SK-N-SH treated with all-trans-retinoic acid at 6 μM for 48 hours (cell line): ENCODE data around the gene SMTN.

ENCODE experiments used
- ATAC-seq: fragments of 200-7000 bp; cut with Tn5 transposase; 3 replicates; pipeline ENCODE4 v1.9.1; 2020; ENCODE audit warnings: mild to moderate bottlenecking, moderate library complexity
- ARNTL ChIP-seq: fragments of 450-650 bp; formaldehyde crosslinking; IDR thresholded peaks from 2 replicates; pipeline ENCODE4 v1.5.0; 2020; ENCODE audit warnings: low read depth, mild to moderate bottlenecking, moderate library complexity, borderline replicate concordance
- BACH2 ChIP-seq: fragments of 250-450 bp; sonication (Bioruptor Pico); IDR thresholded peaks from 2 replicates; pipeline ENCODE4 v1.9.0; 2021; ENCODE audit warnings: mild to moderate bottlenecking, borderline replicate concordance
- CSDC2 ChIP-seq: fragments of 250-450 bp; sonication (Bioruptor Pico); IDR thresholded peaks from 2 replicates; pipeline ENCODE4 v1.5.0; 2020; ENCODE audit warnings: mild to moderate bottlenecking, moderate library complexity
- ESRRG ChIP-seq: fragments of 250-450 bp; sonication (Bioruptor Pico); IDR thresholded peaks from 2 replicates; pipeline ENCODE4 v1.6.1; 2021; ENCODE audit warnings: mild to moderate bottlenecking
- GLIS3 ChIP-seq: fragments of 250-450 bp; sonication (Bioruptor Pico); IDR thresholded peaks from 2 replicates; pipeline ENCODE4 v1.5.0; 2020; ENCODE audit warnings: mild to moderate bottlenecking, moderate library complexity
- OSR1 ChIP-seq: fragments of 250-450 bp; sonication (Bioruptor Pico); IDR thresholded peaks from 2 replicates; pipeline ENCODE4 v1.8.0; 2022; ENCODE audit warnings: moderate library complexity, mild to moderate bottlenecking, inconsistent platforms
- RARB ChIP-seq: fragments of 250-450 bp; sonication (Bioruptor Pico); IDR thresholded peaks from 2 replicates; pipeline ENCODE4 v1.8.0; 2021; ENCODE audit warnings: mild to moderate bottlenecking, moderate library complexity
- SNAI2 ChIP-seq: fragments of 250-450 bp; sonication (Bioruptor Pico); IDR thresholded peaks from 2 replicates; pipeline ENCODE4 v1.5.0; 2020; ENCODE audit warnings: mild to moderate bottlenecking, moderate library complexity
- TCF4 ChIP-seq: fragments of 250-450 bp; sonication (Bioruptor Pico); IDR thresholded peaks from 2 replicates; pipeline ENCODE4 v1.8.0; 2021; ENCODE audit warnings: mild to moderate bottlenecking, moderate library complexity, borderline replicate concordance
- TOX ChIP-seq: fragments of 250-450 bp; sonication (Bioruptor Pico); IDR thresholded peaks from 2 replicates; pipeline ENCODE4 v1.8.0; 2021; ENCODE audit warnings: mild to moderate bottlenecking, moderate library complexity, borderline replicate concordance
- TSHZ2 ChIP-seq: fragments of 250-450 bp; sonication (Bioruptor Pico); IDR thresholded peaks from 2 replicates; pipeline ENCODE4 v1.5.0; 2020; ENCODE audit warnings: mild to moderate bottlenecking, moderate library complexity
- ZC3H10 ChIP-seq: fragments of 250-450 bp; sonication (Bioruptor Pico); IDR thresholded peaks from 2 replicates; pipeline ENCODE4 v1.5.1; 2021; ENCODE audit warnings: mild to moderate bottlenecking, moderate library complexity
- ZFP3 ChIP-seq: fragments of 250-450 bp; sonication (Bioruptor Pico); IDR thresholded peaks from 2 replicates; pipeline ENCODE4 v1.5.0; 2020; ENCODE audit warnings: mild to moderate bottlenecking, moderate library complexity
- ZFP30 ChIP-seq: fragments of 450-650 bp; formaldehyde crosslinking; IDR thresholded peaks from 2 replicates; pipeline ENCODE4 v1.5.0; 2022; ENCODE audit warnings: mild to moderate bottlenecking, moderate library complexity
- ZNF565 ChIP-seq: fragments of 450-650 bp; formaldehyde crosslinking; conservative IDR thresholded peaks from 2 replicates; pipeline ENCODE4 v1.5.0; 2020; ENCODE audit warnings: low read depth, mild to moderate bottlenecking, moderate library complexity
- ZNF70 ChIP-seq: fragments of 450-650 bp; formaldehyde crosslinking; IDR thresholded peaks from 2 replicates; pipeline ENCODE4 v1.5.0; 2020; ENCODE audit warnings: mild to moderate bottlenecking, moderate library complexity
- ZNF8 ChIP-seq: fragments of 450-650 bp; formaldehyde crosslinking; IDR thresholded peaks from 2 replicates; pipeline ENCODE4 v1.5.0; 2020; ENCODE audit warnings: mild to moderate bottlenecking, moderate library complexity
- TF ChIP-seq, protein P1 (sequence below): fragments of 250-450 bp; sonication (Bioruptor Pico); IDR thresholded peaks from 2 replicates; pipeline ENCODE4 v1.8.0; 2020; ENCODE audit warnings: mild to moderate bottlenecking, moderate library complexity, borderline replicate concordance
- TF ChIP-seq, protein P2 (sequence below): fragments of 250-450 bp; sonication (Bioruptor Pico); IDR thresholded peaks from 2 replicates; pipeline ENCODE4 v1.5.1; 2020; ENCODE audit warnings: low read depth, mild to moderate bottlenecking, moderate library complexity
- TF ChIP-seq, protein P3 (sequence below): fragments of 250-450 bp; sonication (Bioruptor Pico); IDR thresholded peaks from 2 replicates; pipeline ENCODE4 v1.5.1; 2021; ENCODE audit warnings: mild to moderate bottlenecking, moderate library complexity
- TF ChIP-seq, protein P4 (sequence below): fragments of 250-450 bp; sonication (Bioruptor Pico); IDR thresholded peaks from 2 replicates; pipeline ENCODE4 v1.8.0; 2021; ENCODE audit warnings: low read depth, mild to moderate bottlenecking, moderate library complexity, borderline replicate concordance

SMTN gene

DNA sequence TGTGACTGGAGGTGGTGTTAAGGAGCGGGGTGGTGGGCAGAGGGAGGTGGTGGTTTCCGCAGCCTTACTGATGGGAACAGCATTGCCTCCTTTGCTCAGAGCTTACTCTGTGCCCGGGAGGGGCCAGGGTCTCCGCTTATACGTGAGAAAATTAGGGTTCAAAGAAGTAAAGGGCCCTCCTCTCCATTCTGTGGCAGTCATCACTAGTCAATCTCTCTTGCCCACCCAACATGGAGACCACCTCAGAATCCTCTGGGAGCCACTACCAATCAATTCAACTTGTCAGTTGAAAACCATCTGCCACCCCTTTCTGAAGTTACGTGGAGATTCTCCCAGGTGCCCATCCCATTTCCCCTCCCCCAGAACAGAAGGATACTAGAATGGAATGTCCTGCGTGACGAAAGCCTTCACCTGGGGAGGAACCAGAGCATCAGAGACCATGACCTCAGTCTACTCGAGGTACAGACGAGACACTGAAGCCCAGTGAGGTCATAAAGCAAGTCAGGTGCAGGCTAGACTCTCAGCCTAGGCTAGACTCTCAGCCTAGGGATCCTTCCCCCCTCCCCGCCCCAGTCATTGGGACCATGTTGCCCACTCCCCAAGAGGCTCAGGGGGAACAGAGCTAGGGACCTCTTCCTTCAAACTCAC is 24.3 kb downstream of the SMTN start:
- no peak for ATAC-seq
- TF ChIP-seq OSR1 (CRISPR knock-in tag), result no peak
- TF ChIP-seq SNAI2 (CRISPR knock-in tag), result no peak
- TF ChIP-seq, protein P1, sequence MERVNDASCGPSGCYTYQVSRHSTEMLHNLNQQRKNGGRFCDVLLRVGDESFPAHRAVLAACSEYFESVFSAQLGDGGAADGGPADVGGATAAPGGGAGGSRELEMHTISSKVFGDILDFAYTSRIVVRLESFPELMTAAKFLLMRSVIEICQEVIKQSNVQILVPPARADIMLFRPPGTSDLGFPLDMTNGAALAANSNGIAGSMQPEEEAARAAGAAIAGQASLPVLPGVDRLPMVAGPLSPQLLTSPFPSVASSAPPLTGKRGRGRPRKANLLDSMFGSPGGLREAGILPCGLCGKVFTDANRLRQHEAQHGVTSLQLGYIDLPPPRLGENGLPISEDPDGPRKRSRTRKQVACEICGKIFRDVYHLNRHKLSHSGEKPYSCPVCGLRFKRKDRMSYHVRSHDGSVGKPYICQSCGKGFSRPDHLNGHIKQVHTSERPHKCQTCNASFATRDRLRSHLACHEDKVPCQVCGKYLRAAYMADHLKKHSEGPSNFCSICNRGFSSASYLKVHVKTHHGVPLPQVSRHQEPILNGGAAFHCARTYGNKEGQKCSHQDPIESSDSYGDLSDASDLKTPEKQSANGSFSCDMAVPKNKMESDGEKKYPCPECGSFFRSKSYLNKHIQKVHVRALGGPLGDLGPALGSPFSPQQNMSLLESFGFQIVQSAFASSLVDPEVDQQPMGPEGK (CRISPR knock-in tag), result no peak
- TF ChIP-seq CSDC2 (CRISPR knock-in tag), result no peak
- TF ChIP-seq, protein P2, sequence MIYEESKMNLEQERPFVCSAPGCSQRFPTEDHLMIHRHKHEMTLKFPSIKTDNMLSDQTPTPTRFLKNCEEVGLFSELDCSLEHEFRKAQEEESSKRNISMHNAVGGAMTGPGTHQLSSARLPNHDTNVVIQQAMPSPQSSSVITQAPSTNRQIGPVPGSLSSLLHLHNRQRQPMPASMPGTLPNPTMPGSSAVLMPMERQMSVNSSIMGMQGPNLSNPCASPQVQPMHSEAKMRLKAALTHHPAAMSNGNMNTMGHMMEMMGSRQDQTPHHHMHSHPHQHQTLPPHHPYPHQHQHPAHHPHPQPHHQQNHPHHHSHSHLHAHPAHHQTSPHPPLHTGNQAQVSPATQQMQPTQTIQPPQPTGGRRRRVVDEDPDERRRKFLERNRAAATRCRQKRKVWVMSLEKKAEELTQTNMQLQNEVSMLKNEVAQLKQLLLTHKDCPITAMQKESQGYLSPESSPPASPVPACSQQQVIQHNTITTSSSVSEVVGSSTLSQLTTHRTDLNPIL (CRISPR knock-in tag), result no peak
- no peak for TF ChIP-seq TOX (CRISPR knock-in tag)
- TF ChIP-seq TSHZ2 (CRISPR knock-in tag), result no peak
- TF ChIP-seq ZC3H10 (CRISPR knock-in tag), result no peak
- no peak for TF ChIP-seq BACH2 (CRISPR knock-in tag)
- TF ChIP-seq ESRRG, result no peak
- TF ChIP-seq RARB (CRISPR knock-in tag), result no peak
- TF ChIP-seq TCF4 (CRISPR knock-in tag), result no peak
- TF ChIP-seq, all 23 proteins: peak for 0

DNA sequence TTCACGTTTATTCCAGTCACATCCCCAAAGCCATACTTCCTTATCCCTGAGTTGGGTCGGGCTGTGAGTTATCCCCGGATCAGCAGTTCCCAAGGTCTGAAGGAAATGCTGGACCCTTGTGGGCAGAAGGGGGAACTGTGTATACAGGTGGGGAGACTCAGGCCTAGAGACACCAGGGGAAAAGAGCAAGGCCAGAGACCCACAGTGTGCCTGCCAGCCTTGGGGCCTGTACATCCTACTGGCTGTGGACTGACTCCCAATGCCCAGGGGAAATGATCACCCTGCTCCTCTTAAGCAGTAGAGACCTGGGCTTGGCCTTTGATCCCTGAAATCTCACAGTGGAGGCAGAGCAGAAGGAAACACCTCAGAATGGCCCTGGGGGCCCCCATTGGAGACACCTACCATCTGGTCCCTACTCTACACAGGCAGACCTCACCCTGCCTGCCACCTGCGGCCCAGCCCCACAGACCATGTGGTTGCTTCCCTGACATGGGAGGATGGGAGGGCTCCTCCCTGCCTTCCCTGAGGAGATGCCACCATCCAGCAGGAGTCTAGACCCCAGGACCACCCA is 25.0 kb downstream of the SMTN start:
- no peak for ATAC-seq
- TF ChIP-seq ZFP30 (CRISPR knock-in tag) (no peak), ZNF565 (CRISPR knock-in tag) (no peak), ZFP3 (CRISPR knock-in tag) (no peak), TOX (CRISPR knock-in tag) (no peak), GLIS3 (no peak), TSHZ2 (CRISPR knock-in tag) (no peak), BACH2 (CRISPR knock-in tag) (no peak), SNAI2 (CRISPR knock-in tag) (no peak), ZNF70 (CRISPR knock-in tag) (no peak), ZC3H10 (CRISPR knock-in tag) (no peak), CSDC2 (CRISPR knock-in tag) (no peak), TCF4 (CRISPR knock-in tag) (no peak), ZNF8 (no peak), ARNTL (CRISPR knock-in tag) (no peak), ESRRG (no peak)
- TF ChIP-seq, protein P3, sequence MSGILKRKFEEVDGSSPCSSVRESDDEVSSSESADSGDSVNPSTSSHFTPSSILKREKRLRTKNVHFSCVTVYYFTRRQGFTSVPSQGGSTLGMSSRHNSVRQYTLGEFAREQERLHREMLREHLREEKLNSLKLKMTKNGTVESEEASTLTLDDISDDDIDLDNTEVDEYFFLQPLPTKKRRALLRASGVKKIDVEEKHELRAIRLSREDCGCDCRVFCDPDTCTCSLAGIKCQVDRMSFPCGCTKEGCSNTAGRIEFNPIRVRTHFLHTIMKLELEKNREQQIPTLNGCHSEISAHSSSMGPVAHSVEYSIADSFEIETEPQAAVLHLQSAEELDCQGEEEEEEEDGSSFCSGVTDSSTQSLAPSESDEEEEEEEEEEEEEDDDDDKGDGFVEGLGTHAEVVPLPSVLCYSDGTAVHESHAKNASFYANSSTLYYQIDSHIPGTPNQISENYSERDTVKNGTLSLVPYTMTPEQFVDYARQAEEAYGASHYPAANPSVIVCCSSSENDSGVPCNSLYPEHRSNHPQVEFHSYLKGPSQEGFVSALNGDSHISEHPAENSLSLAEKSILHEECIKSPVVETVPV (CRISPR knock-in tag), result no peak
- TF ChIP-seq, protein P4, sequence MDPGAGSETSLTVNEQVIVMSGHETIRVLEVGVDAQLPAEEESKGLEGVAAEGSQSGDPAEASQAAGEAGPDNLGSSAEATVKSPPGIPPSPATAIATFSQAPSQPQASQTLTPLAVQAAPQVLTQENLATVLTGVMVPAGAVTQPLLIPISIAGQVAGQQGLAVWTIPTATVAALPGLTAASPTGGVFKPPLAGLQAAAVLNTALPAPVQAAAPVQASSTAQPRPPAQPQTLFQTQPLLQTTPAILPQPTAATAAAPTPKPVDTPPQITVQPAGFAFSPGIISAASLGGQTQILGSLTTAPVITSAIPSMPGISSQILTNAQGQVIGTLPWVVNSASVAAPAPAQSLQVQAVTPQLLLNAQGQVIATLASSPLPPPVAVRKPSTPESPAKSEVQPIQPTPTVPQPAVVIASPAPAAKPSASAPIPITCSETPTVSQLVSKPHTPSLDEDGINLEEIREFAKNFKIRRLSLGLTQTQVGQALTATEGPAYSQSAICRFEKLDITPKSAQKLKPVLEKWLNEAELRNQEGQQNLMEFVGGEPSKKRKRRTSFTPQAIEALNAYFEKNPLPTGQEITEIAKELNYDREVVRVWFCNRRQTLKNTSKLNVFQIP (CRISPR knock-in tag), result no peak
- TF ChIP-seq, protein P1 (CRISPR knock-in tag), result no peak
- TF ChIP-seq, protein P2 (CRISPR knock-in tag), result no peak
